ENCODE results near the gene DCLK1.

- TF ChIP-seq CTCF (IDR thresholded peaks at IDR 0.05) (no peak), POLR2A (IDR thresholded peaks at IDR 0.05) (no peak), POLR2AphosphoS5 (IDR thresholded peaks at IDR 0.05; ENCODE audit: insufficient read depth in 1 of 2, low read depth in 1 of 2) (no peak)
Measured at GRCh38 chr13:35760735-35761281, 370.4 kb downstream of the DCLK1 start.

All from vagina (tissue), 2 donors.